Naive B cell (primary cell): Measurements from ENCODE around the gene OMP. TPM values are rescaled to one million over a fixed set of nuclear protein-coding genes. Genes with fewer than 3 reads are reported as not detected.

Experiments
- ATAC-seq, 2 donors: fragments of 150-1000 bp; cut with Tn5 transposase; 2 replicates each; pipeline ENCODE4 v1.10.0; 2021; ENCODE audit warnings: low read depth in 2 of 2, mild to moderate bottlenecking in 2 of 2, moderate library complexity in 2 of 2
- DNase-seq: peaks from one replicate; pipeline ENCODE4 v3.0.0; 2022
- H3K27ac Mint-ChIP-seq, 6 donors: one replicate each; pipeline ENCODE4 v1.8.0; 2020 to 2022; ENCODE audit warnings: mild to moderate bottlenecking in 6 of 6, mixed read lengths in 6 of 6, moderate library complexity in 5 of 6, inconsistent platforms in 2 of 6
- H3K27me3 Mint-ChIP-seq, 3 donors: one replicate each; pipeline ENCODE4 v1.8.0; 2021 to 2022; ENCODE audit warnings: mixed read lengths in 3 of 3, mild to moderate bottlenecking in 1 of 3
- H3K36me3 Mint-ChIP-seq, 2 donors: one replicate each; pipeline ENCODE4 v1.8.0; 2020 to 2022; ENCODE audit warnings: mixed read lengths in 2 of 2, inconsistent platforms in 1 of 2, mild to moderate bottlenecking in 1 of 2
- H3K4me1 Mint-ChIP-seq, 3 donors: one replicate each; pipeline ENCODE4 v1.8.0; 2020 to 2022; ENCODE audit warnings: mixed read lengths in 3 of 3, inconsistent platforms in 1 of 3, mild to moderate bottlenecking in 1 of 3, moderate library complexity in 1 of 3
- H3K4me3 Mint-ChIP-seq, 8 donors: one replicate each; pipeline ENCODE4 v1.8.0; 2020 to 2022; ENCODE audit warnings: mild to moderate bottlenecking in 8 of 8, mixed read lengths in 8 of 8, moderate library complexity in 8 of 8, inconsistent platforms in 2 of 8
- H3K9me3 Mint-ChIP-seq, 7 donors: one replicate each; pipeline ENCODE4 v1.8.0; 2020 to 2022; ENCODE audit warnings: mixed read lengths in 7 of 7, mild to moderate bottlenecking in 5 of 7, inconsistent platforms in 2 of 7, moderate library complexity in 1 of 7
- polyA plus RNA-seq, 6 donors: library from polyadenylated mRNA; unstranded; fragments of 300-500 nt; fragmentation: Illumina TruSeq; gene quantifications; one replicate each; pipeline ENCODE4 v1.2.3, GENCODE V29; 2021; ENCODE audit warnings: low read depth in 6 of 6

The OMP gene
- polyA plus RNA-seq, 6 donors from 2014 or later = not detected

DNA sequence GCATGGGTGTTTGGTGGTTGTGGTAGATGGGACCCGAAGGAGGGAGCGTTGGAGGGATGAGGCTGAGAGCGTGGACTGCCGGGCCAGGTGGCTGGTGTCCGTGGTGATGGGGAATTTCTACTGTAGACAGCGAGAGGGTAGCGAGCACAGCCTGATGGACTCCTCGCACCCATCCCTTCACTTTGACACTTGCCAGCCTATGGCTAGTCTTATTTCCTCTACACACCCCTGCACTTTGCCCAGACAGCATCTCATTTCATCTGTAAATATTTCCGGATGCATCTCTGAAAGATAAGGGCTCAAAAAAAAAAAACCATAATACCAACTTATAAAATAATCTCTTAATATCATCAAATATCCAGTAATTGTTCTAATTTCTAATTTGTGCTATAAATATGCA lies 5.8 kb downstream of the OMP start:
- H3K4me3 Mint-ChIP-seq = no peak overlapping the region
- no peaks in the 10 kb centered on the region for H3K9me3 Mint-ChIP-seq
- no peaks in the 10 kb centered on the region for H3K36me3 Mint-ChIP-seq
- peak overlapping the region in 1 of 6 donors; percentile 94 for H3K27ac Mint-ChIP-seq
- H3K4me1 Mint-ChIP-seq = peaks cover 0 to 5% (median 0%) of the 10 kb centered on the region in 3 donors
- no peaks in the 10 kb centered on the region for H3K27me3 Mint-ChIP-seq
- DNase-seq = no peak
- ATAC-seq = no peak

DNA sequence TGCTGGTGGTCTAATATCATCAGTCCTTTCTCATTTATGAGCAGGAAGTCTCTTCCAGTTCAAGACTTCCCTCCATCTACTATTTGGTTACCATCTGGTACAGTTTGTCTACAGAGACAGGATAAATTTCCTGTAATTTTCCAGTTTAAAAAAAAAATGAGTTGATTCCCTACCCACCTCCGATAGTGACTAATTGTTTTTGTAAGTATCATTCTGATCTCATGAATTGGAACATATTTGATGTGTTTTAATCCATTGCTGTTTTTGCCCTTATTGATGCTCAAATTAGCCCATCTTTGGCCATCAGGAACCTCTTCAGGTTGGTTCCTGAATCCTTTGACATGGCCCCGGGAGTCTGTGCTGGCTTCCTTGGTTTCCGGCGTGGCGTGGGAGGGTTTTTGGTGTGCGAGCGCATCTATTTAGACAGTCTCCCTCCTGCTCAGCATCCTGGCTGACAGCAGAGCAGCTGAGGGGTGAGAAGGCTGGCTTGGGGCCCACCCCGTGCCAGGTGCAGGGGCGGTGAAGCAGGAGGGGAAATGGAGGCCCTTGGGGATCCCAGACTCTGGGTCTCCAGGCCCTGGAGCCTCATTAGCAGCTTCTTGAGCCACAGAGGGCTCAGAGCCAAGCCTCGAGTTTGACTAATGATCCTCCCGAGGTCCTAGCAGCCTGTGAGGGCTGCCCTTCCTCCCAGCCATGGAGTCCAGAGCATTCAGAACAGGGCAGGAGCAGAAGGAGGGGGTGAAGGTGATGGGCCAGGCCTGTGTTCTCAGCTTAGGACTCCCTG lies 6.8 kb downstream of the OMP start:
- Mint-ChIP-seq H3K4me1 (peaks cover 0 to 5% (median 0%) of the 10 kb centered on the region in 3 donors), H3K4me3 (no peak overlapping the region), H3K27ac (peak overlapping the region in 2 of 6 donors; percentile 11 to 75), H3K9me3 (no peaks in the 10 kb centered on the region), H3K36me3 (no peaks in the 10 kb centered on the region), H3K27me3 (no peaks in the 10 kb centered on the region)
- DNase-seq (no peak), ATAC-seq (no peak)

DNA sequence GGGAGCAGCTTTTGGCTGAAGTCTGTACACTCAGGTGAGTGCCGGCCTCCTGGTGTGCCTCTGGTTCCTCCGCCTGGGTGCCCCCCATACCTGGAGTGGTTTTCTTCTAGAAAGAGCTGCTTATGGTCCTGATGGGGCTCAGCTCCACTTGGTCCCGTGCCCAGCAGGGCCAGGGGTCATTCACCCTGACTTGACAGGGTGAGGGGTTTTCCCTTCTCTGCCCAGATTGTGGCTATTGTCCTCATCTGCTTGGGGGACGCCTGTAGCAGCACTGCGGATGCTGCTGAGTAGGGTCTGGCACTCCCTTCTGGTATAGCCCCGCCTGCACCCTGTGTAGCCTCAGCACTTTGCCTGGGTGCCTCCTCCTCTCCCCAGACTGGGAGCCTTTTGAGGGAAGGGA lies 8.2 kb downstream of the OMP start:
- DNase-seq = no peak
- Mint-ChIP-seq H3K4me1 (peaks cover 0 to 5% (median 0%) of the 10 kb centered on the region in 3 donors), H3K9me3 (no peaks in the 10 kb centered on the region), H3K27ac (no peak overlapping the region), H3K36me3 (no peaks in the 10 kb centered on the region), H3K27me3 (no peaks in the 10 kb centered on the region), H3K4me3 (no peak overlapping the region)
- no peak for ATAC-seq

DNA sequence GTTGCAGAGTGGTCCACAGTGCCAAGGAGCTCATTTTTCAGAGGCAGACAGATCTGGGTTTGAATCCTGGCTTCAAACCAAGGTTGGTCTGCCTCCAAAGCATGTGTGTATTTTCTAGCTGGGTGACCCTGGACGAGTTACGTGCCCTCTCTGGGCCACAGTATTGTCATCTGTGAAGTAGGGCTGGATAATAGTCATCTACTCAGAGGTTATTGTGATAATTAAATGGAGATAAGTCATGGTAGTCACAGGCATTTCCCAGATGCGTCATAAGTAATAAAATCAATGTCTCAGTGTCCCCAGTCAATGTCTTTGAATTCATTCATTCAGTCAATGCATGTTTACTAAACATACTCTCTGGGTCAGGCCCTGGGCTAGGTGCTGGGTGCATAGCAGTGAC lies 8.6 kb downstream of the OMP start:
- DNase-seq (no peak), ATAC-seq (no peak)
- no peaks in the 10 kb centered on the region for H3K9me3 Mint-ChIP-seq
- H3K4me1 Mint-ChIP-seq = peaks cover 0 to 5% (median 0%) of the 10 kb centered on the region in 3 donors
- H3K27ac Mint-ChIP-seq = no peak overlapping the region
- H3K27me3 Mint-ChIP-seq = no peaks in the 10 kb centered on the region
- H3K36me3 Mint-ChIP-seq = no peaks in the 10 kb centered on the region
- no peak overlapping the region for H3K4me3 Mint-ChIP-seq

DNA sequence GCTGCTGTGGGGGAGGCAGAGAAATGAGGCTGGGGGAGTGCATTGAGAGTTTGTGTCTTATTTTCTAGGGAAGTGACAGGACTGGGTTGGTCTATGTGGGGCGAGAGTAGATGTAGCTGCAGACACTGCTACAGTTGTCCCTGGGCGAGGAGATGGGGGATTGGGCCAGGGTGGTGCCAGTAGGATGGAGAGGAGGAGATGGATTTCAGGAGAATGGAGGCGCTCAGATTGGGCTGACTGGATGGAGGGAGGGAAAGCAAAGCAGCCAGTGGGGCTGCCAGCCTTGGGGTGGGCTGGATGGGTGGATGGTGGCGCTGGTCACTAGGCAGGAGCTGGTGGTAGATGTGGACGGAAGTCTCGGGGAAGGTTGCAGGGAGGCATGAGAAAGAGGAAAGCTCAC lies 9.3 kb downstream of the OMP start:
- ATAC-seq = no peak
- H3K27me3 Mint-ChIP-seq = no peaks in the 10 kb centered on the region
- H3K27ac Mint-ChIP-seq = peak overlapping the region in 1 of 6 donors; percentile 88
- no peaks in the 10 kb centered on the region for H3K36me3 Mint-ChIP-seq
- peak overlapping the region in 1 of 8 donors; percentile 41 for H3K4me3 Mint-ChIP-seq
- H3K9me3 Mint-ChIP-seq = no peaks in the 10 kb centered on the region
- H3K4me1 Mint-ChIP-seq = peaks cover 0 to 5% (median 0%) of the 10 kb centered on the region in 3 donors
- no peak for DNase-seq

DNA sequence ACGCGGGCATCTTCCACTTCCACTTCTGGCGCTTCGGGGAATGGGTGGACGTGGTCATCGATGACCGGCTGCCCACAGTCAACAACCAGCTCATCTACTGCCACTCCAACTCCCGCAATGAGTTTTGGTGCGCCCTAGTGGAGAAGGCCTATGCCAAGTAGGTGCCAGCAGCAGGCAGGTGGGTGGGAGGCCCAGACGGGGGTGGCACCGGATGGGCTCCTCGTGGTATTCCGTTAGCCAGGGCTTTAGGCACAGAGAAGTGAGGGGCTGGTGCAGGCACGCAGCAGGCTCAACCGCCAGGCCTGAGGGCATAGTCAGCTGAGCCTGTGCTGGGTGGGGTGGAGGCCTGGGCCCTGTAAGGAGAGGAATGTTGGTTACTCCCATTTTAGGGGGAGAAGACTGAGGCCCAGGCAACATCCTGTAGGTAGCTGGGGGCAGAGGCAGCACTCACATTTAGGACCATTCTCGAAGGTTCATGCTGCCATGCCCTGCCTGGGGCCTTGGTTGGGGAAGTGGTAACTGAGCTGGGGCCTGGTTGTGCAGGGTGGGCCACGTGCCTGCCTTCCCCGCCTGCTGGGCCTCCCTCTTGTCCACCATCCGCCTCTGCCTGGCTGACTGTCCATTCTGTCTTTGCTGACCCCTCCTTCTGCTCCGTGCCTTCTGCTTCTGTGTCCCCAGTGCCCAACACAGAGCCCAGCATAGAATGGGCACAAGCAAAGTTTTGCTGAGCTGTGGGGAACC lies 10.2 kb downstream of the OMP start:
- Mint-ChIP-seq H3K27ac (no peak overlapping the region), H3K9me3 (no peaks in the 10 kb centered on the region), H3K27me3 (no peaks in the 10 kb centered on the region), H3K4me1 (peaks cover 0 to 5% (median 0%) of the 10 kb centered on the region in 3 donors), H3K4me3 (no peak overlapping the region), H3K36me3 (no peaks in the 10 kb centered on the region)
- DNase-seq = no peak
- ATAC-seq = no peak

DNA sequence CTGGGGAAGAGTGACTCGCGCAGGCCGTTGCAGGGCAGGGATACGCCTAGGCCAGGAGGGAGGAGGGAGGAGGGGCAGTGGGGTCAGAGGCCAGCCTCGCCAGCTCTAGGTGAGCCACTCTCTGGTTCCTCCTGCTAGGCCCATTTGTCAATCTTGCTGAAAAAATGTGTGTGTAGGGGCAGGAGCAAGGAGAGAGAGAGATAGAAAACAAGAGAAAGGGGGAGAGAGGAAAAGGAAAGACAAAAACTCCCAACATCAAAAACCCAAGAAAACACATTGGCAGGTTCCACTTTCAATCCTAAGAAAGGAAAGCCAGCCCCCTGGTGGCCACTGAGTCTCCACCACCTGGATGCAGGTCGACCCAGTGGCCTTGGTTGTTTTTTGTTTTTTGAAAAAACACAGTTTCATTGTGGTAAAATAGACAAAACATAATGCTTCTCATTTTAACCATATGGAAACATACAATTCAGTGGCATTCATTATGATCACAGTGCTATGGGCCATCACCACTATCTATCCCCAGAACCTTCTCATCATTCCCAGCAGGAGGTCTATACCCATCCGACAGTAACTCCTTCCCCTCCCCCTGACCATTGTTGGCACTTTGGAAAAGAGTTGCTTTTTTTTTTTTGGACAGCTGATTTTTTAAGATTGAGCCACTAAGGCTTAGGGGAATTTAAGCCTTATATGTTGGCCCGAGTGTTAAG lies 10.9 kb downstream of the OMP start:
- H3K27ac Mint-ChIP-seq = no peak overlapping the region
- no peaks in the 10 kb centered on the region for H3K36me3 Mint-ChIP-seq
- no peaks in the 10 kb centered on the region for H3K27me3 Mint-ChIP-seq
- no peaks in the 10 kb centered on the region for H3K9me3 Mint-ChIP-seq
- no peak overlapping the region for H3K4me3 Mint-ChIP-seq
- H3K4me1 Mint-ChIP-seq = peaks cover 0 to 5% (median 0%) of the 10 kb centered on the region in 3 donors
- no peak for DNase-seq
- no peak for ATAC-seq

DNA sequence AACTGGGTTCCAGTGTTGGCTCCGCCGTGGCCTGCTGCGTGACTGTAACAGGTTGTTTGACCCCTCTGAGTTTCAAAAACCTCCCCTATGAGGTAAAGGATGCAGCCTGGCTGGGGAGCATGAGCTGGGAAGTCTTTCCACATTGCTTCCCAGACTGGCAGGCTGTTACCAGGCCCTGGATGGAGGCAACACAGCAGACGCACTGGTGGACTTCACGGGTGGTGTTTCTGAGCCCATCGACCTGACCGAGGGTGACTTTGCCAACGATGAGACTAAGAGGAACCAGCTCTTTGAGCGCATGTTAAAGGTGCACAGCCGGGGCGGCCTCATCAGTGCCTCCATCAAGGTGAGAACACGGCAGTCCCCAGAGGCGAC lies 11.4 kb downstream of the OMP start:
- ATAC-seq (no peak), DNase-seq (no peak)
- H3K4me3 Mint-ChIP-seq = peak overlapping the region in 1 of 8 donors; percentile 1
- H3K4me1 Mint-ChIP-seq = peaks cover 0 to 5% (median 0%) of the 10 kb centered on the region in 3 donors
- H3K36me3 Mint-ChIP-seq = no peaks in the 10 kb centered on the region
- H3K27ac Mint-ChIP-seq = no peak overlapping the region
- H3K27me3 Mint-ChIP-seq = no peaks in the 10 kb centered on the region
- H3K9me3 Mint-ChIP-seq = no peaks in the 10 kb centered on the region

DNA sequence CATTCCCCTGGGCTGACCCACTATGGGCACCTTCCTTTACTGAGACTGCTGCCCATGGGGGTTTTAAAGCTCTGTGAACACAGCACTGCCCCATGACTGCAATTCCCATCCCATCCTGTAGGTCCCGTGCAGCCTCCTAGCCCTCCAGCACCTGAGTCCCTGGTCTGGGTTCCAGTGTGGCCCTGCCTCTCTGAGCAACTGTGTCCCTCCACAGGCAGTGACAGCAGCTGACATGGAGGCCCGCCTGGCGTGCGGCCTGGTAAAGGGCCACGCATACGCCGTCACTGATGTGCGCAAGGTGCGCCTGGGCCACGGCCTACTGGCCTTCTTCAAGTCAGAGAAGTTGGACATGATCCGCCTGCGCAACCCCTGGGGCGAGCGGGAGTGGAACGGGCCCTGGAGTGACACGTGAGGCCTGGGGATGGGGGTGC lies 12.6 kb downstream of the OMP start:
- Mint-ChIP-seq H3K36me3 (no peaks in the 10 kb centered on the region), H3K4me1 (no peaks in the 10 kb centered on the region), H3K9me3 (no peaks in the 10 kb centered on the region), H3K4me3 (no peak overlapping the region), H3K27ac (no peak overlapping the region), H3K27me3 (no peaks in the 10 kb centered on the region)
- ATAC-seq (no peak), DNase-seq (no peak)

DNA sequence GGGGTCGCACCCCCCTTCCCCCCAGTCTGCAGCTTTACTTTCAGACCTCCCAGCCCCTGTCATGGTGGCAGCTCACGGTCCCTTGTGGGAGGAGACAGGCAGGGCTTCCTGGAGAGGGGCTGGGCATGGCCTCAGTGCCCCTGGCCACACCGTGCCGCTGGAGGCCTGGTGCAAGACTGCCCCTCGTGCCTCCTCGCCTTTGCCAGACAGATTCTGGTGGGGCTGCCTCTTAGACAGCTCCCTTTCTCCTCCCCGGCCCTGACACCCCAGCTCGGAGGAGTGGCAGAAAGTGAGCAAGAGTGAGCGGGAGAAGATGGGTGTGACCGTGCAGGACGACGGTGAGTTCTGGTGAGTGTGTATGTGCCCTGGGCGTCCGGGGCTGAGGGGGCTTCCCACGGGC lies 13.3 kb downstream of the OMP start:
- DNase-seq = no peak
- Mint-ChIP-seq H3K4me3 (no peak overlapping the region), H3K27me3 (no peaks in the 10 kb centered on the region), H3K27ac (peak overlapping the region in 1 of 6 donors; percentile 75), H3K9me3 (peaks cover 0 to 1% (median 0%) of the 10 kb centered on the region in 7 donors), H3K4me1 (no peaks in the 10 kb centered on the region), H3K36me3 (no peaks in the 10 kb centered on the region)
- no peak for ATAC-seq

DNA sequence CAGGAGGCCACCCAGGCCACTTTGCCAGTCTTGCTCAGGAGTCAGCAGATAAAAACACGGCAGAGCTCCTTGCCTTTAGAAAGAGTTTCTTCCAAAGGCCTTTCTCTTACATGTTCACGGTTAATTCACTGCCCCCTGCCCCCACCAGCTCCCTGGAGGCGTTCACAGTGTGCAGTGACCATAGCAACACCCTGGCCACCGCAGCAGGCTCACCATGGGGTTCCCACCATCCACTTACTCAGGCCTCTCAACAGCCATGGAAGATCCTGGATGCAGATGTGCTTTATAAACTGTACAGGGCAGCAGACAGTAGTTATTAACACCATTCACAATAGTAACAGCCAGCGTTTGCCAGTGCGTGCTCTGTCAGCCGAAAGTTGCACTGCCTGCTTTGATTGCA lies 14.9 kb downstream of the OMP start:
- Mint-ChIP-seq H3K36me3 (no peaks in the 10 kb centered on the region), H3K4me1 (no peaks in the 10 kb centered on the region), H3K9me3 (peaks cover 0 to 1% (median 0%) of the 10 kb centered on the region in 7 donors), H3K27ac (no peak overlapping the region), H3K27me3 (no peaks in the 10 kb centered on the region), H3K4me3 (no peak overlapping the region)
- no peak for DNase-seq
- ATAC-seq = no peak

DNA sequence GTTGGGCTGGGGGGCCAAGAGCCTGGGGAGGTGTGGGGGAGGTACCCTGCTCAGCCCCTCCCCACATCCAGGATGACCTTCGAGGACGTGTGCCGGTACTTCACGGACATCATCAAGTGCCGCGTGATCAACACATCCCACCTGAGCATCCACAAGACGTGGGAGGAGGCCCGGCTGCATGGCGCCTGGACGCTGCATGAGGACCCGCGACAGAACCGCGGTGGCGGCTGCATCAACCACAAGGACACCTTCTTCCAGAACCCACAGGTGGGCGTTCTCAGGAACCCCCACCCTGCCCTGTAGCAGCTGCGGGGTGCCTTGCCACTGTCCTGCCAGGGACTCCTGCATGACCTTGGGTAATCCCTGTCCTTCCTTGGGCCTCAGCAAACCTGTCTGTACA lies 15.4 kb downstream of the OMP start:
- no peak overlapping the region for H3K27ac Mint-ChIP-seq
- H3K4me1 Mint-ChIP-seq = no peaks in the 10 kb centered on the region
- no peak overlapping the region for H3K4me3 Mint-ChIP-seq
- H3K9me3 Mint-ChIP-seq = peaks cover 0 to 1% (median 0%) of the 10 kb centered on the region in 7 donors
- H3K27me3 Mint-ChIP-seq = no peaks in the 10 kb centered on the region
- ATAC-seq (no peak), DNase-seq (no peak)
- no peaks in the 10 kb centered on the region for H3K36me3 Mint-ChIP-seq

DNA sequence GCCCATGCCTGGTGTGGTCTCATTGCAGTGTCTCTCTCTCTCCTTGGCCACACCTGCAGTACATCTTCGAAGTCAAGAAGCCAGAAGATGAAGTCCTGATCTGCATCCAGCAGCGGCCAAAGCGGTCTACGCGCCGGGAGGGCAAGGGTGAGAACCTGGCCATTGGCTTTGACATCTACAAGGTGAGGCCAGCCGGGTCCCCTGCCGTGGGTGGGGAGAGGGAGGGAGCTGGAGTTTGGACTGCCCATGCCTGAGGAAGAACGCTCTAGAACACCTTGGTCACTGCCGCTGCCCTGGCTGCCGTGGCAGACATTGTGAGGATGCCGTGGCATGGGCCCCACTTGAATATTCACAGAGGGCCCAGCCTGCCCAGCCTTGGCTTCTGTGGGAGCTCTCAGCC lies 16.3 kb downstream of the OMP start:
- Mint-ChIP-seq H3K27me3 (peaks cover 0 to 5% (median 0%) of the 10 kb centered on the region in 3 donors), H3K4me1 (no peaks in the 10 kb centered on the region), H3K27ac (no peak overlapping the region), H3K36me3 (no peaks in the 10 kb centered on the region), H3K4me3 (no peak overlapping the region), H3K9me3 (peaks cover 0 to 1% (median 0%) of the 10 kb centered on the region in 7 donors)
- ATAC-seq = no peak
- no peak for DNase-seq
